ENCODE measurements around the gene GRM3.
A peak's percentile ranks its signal among the peaks of the same experiment; 100 is the strongest.

Gene GRM3

GRCh38 chr7:86867163-86867762, 223.6 kb downstream of the GRM3 start:
- TF ChIP-seq CTCF (conservative IDR thresholded peaks at IDR 0.05; ENCODE audit: low read depth, low read length) = no peak
- DNase-seq (ENCODE audit: low read depth) = no peak
- H3K4me3 ChIP-seq (ENCODE audit: low read length) = no peak overlapping the region

DNA sequence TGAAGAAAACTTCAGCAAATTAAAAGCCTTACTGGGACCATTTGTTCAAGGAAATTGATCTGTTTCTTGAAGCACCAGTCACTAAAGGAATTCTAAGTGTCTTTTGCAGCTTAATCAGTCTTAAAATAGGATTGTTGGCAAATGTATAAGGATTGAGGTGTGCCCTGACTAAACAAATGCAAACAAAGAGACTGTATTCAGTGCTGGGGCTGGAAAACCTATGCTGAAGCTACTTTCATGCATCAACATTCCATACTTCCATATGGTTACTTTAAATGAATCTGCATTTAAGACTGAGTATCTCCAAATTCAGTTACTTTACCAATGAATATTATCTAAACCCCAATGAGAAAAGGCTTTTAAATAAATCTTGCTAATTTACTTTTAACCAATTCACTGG, 232.4 kb downstream of the GRM3 start:
- TF ChIP-seq CTCF (conservative IDR thresholded peaks at IDR 0.05; ENCODE audit: low read depth, low read length) = no peak
- H3K4me3 ChIP-seq (ENCODE audit: low read length) = no peak overlapping the region
- DNase-seq (ENCODE audit: low read depth) = no peak

GRCh38 chr7:86884152-86884551, 240.4 kb downstream of the GRM3 start:
- DNase-seq (ENCODE audit: low read depth) = no peak
- H3K4me3 ChIP-seq (ENCODE audit: low read length) = no peak overlapping the region
- TF ChIP-seq CTCF (conservative IDR thresholded peaks at IDR 0.05; ENCODE audit: low read depth, low read length) = no peak

GRCh38 chr7:86889501-86889900, 245.8 kb downstream of the GRM3 start:
- TF ChIP-seq CTCF (conservative IDR thresholded peaks at IDR 0.05; ENCODE audit: low read depth, low read length) = no peak
- H3K4me3 ChIP-seq (ENCODE audit: low read length) = no peak overlapping the region
- no peak for DNase-seq (ENCODE audit: low read depth)

DNA sequence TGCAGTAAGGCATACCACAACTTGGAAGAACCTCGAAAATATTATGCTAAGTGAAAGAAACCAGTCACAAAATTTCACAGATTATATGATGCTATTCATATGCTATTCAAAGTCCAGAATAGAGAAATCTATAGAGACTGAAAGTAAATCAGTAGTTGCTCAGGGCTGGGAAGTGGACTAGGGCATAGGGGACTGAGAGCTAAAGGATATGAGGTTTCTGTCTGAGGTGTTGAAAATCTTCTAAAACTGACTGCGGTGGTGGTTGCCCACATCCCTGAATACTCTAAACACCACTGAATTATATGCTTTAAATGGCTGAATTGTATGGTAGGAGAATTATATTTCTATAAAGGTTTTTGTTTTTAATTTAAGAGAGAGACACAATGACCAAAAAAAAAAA, 254.5 kb downstream of the GRM3 start:
- DNase-seq (ENCODE audit: low read depth) = no peak
- no peak overlapping the region for H3K4me3 ChIP-seq (ENCODE audit: low read length)
- TF ChIP-seq CTCF (conservative IDR thresholded peaks at IDR 0.05; ENCODE audit: low read depth, low read length) = no peak

GRCh38 chr7:86900886-86901285, 257.2 kb downstream of the GRM3 start:
- no peak for DNase-seq (ENCODE audit: low read depth)
- no peak for TF ChIP-seq CTCF (conservative IDR thresholded peaks at IDR 0.05; ENCODE audit: low read depth, low read length)
- no peak overlapping the region for H3K4me3 ChIP-seq (ENCODE audit: low read length)

GRCh38 chr7:86904949-86905834, 261.5 kb downstream of the GRM3 start:
- no peak overlapping the region for H3K4me3 ChIP-seq (ENCODE audit: low read length)
- peak; percentile 76 for TF ChIP-seq CTCF (conservative IDR thresholded peaks at IDR 0.05; ENCODE audit: low read depth, low read length)
- DNase-seq (ENCODE audit: low read depth) = no peak

Measured in retinal pigment epithelial cell (primary cell).